ENCODE data around the gene S100A9. TPM values are rescaled to one million over a fixed set of nuclear protein-coding genes. Genes with fewer than 3 reads are reported as not detected.
A peak's percentile ranks its signal among the peaks of the same experiment; 100 is the strongest.

Gene S100A9
- total and polyA plus RNA-seq, 4 donors = 35.0 to 603 (median 158) TPM

- H3K4me1 ChIP-seq (ENCODE audit: control insufficient read depth in 4 of 4, insufficient read depth in 4 of 4, low read length in 3 of 4) = no peaks in the 10 kb centered on the region
- DNase-seq (ENCODE audit: low spot score) = no peak
- no peak overlapping the region for H3K27ac ChIP-seq (ENCODE audit: low read depth in 1 of 2, low read length in 2 of 2)
- TF ChIP-seq EGR1 (IDR thresholded peaks at IDR 0.05; ENCODE audit: low read depth in 2 of 2) (no peak), JUND (IDR thresholded peaks at IDR 0.05) (no peak), ATF3 (IDR thresholded peaks at IDR 0.05) (no peak), FOXA1 (IDR thresholded peaks at IDR 0.05) (no peak), TAF1 (conservative IDR thresholded peaks at IDR 0.05) (no peak), SP1 (IDR thresholded peaks at IDR 0.05) (no peak), NR2F2 (IDR thresholded peaks at IDR 0.05) (no peak), HNF4G (IDR thresholded peaks at IDR 0.05) (no peak), FOXA2 (IDR thresholded peaks at IDR 0.05) (no peak), CTCF (IDR thresholded peaks at IDR 0.05; ENCODE audit: low read depth, low read length, missing input control) (no peak), GABPA (IDR thresholded peaks at IDR 0.05 in 1 of 2, conservative IDR thresholded peaks at IDR 0.05 in 1 of 2) (no peak)
- no peaks in the 10 kb centered on the region for H3K36me3 ChIP-seq (ENCODE audit: control insufficient read depth in 4 of 4, insufficient read depth in 3 of 4, low read depth in 1 of 4, low read length in 3 of 4)
- H3K4me3 ChIP-seq (ENCODE audit: low read depth in 1 of 3, low read length in 3 of 3) = no peak overlapping the region
- H3K9ac ChIP-seq (ENCODE audit: low read depth in 1 of 2, low read length in 2 of 2) = no peak overlapping the region
- no peaks in the 10 kb centered on the region for H3K9me3 ChIP-seq (ENCODE audit: control insufficient read depth in 4 of 4, low read length in 3 of 4)
- peaks cover 0 to 4% (median 1%) of the 10 kb centered on the region in 4 donors for H3K27me3 ChIP-seq (ENCODE audit: control insufficient read depth in 4 of 4, insufficient read depth in 4 of 4, low read length in 3 of 4)
Observed at GRCh38 chr1:153364156-153364555, 6.5 kb downstream of the S100A9 start.

- TF ChIP-seq HNF4A (conservative IDR thresholded peaks at IDR 0.05) = no peak
- TF ChIP-seq RAD21 (IDR thresholded peaks at IDR 0.05) = no peak
- no peak for DNase-seq (ENCODE audit: low spot score)
- H3K27me3 ChIP-seq (ENCODE audit: control insufficient read depth in 4 of 4, insufficient read depth in 4 of 4, low read length in 3 of 4) = peaks cover 0 to 4% (median 1%) of the 10 kb centered on the region in 4 donors
- H3K9ac ChIP-seq (ENCODE audit: low read depth in 1 of 2, low read length in 2 of 2) = no peak overlapping the region
- H3K27ac ChIP-seq (ENCODE audit: low read depth in 1 of 2, low read length in 2 of 2) = peak overlapping the region in 1 of 2 donors; percentile 9
- no peaks in the 10 kb centered on the region for H3K4me1 ChIP-seq (ENCODE audit: control insufficient read depth in 4 of 4, insufficient read depth in 4 of 4, low read length in 3 of 4)
- H3K9me3 ChIP-seq (ENCODE audit: control insufficient read depth in 4 of 4, low read length in 3 of 4) = no peaks in the 10 kb centered on the region
- no peak overlapping the region for H3K4me3 ChIP-seq (ENCODE audit: low read depth in 1 of 3, low read length in 3 of 3)
- 78% methylated on average over 12 of the region's 12 CpGs for WGBS
- H3K36me3 ChIP-seq (ENCODE audit: control insufficient read depth in 4 of 4, insufficient read depth in 3 of 4, low read depth in 1 of 4, low read length in 3 of 4) = no peaks in the 10 kb centered on the region
Observed at GRCh38 chr1:153364766-153365666, 7.4 kb downstream of the S100A9 start.

DNA sequence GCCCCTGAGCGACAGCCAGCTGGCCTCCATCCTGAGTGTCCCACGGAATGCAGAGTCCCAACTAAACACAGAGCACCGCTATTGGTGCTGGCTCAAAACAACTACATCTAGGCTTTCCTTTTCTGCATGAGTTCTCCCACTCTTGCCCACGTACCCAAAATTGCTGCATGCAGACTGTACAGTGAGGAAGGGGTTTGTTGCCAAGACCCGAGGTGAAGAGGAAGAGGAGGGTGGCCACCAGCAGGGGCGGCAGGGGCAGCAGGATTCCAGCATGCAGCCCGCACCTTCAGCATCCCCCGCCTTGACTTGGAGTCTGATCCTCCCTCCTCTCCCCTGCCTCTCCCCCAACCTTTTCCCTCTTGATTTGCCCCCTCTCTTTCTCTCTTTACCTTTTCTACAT is 8.0 kb downstream of the S100A9 start:
- Histone ChIP-seq H3K27me3 (ENCODE audit: control insufficient read depth in 4 of 4, insufficient read depth in 4 of 4, low read length in 3 of 4) (peaks cover 0 to 4% (median 1%) of the 10 kb centered on the region in 4 donors), H3K9ac (ENCODE audit: low read depth in 1 of 2, low read length in 2 of 2) (no peak overlapping the region), H3K36me3 (ENCODE audit: control insufficient read depth in 4 of 4, insufficient read depth in 3 of 4, low read depth in 1 of 4, low read length in 3 of 4) (no peaks in the 10 kb centered on the region), H3K4me3 (ENCODE audit: low read depth in 1 of 3, low read length in 3 of 3) (no peak overlapping the region), H3K27ac (ENCODE audit: low read depth in 1 of 2, low read length in 2 of 2) (peak overlapping the region in 1 of 2 donors; percentile 4), H3K4me1 (ENCODE audit: control insufficient read depth in 4 of 4, insufficient read depth in 4 of 4, low read length in 3 of 4) (no peaks in the 10 kb centered on the region), H3K9me3 (ENCODE audit: control insufficient read depth in 4 of 4, low read length in 3 of 4) (no peaks in the 10 kb centered on the region)
- no peak for TF ChIP-seq TAF1 (conservative IDR thresholded peaks at IDR 0.05)
- TF ChIP-seq HNF4G (IDR thresholded peaks at IDR 0.05) = no peak
- TF ChIP-seq ATF3 (IDR thresholded peaks at IDR 0.05) = no peak
- no peak for TF ChIP-seq RAD21 (IDR thresholded peaks at IDR 0.05)
- TF ChIP-seq FOXA1 (IDR thresholded peaks at IDR 0.05) = no peak
- TF ChIP-seq JUND (IDR thresholded peaks at IDR 0.05) = no peak
- TF ChIP-seq, protein P1, sequence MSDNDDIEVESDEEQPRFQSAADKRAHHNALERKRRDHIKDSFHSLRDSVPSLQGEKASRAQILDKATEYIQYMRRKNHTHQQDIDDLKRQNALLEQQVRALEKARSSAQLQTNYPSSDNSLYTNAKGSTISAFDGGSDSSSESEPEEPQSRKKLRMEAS (IDR thresholded peaks at IDR 0.05) = no peak
- TF ChIP-seq NR2F2 (IDR thresholded peaks at IDR 0.05) = no peak
- TF ChIP-seq YY1 (IDR thresholded peaks at IDR 0.05) = no peak
- no peak for TF ChIP-seq EGR1 (IDR thresholded peaks at IDR 0.05; ENCODE audit: low read depth in 2 of 2)
- TF ChIP-seq SP1 (IDR thresholded peaks at IDR 0.05) = no peak
- TF ChIP-seq ZBTB33 (IDR thresholded peaks at IDR 0.05) = no peak
- no peak for TF ChIP-seq GABPA (IDR thresholded peaks at IDR 0.05 in 1 of 2, conservative IDR thresholded peaks at IDR 0.05 in 1 of 2)
- no peak for DNase-seq (ENCODE audit: low spot score)
- WGBS = 78% methylated on average over 8 of the region's 8 CpGs
